IMR-90 (cell line): ENCODE results near the gene MINAR1. TPM values are rescaled to one million over a fixed set of nuclear protein-coding genes. Genes with fewer than 3 reads are reported as not detected.

Experiments used
- ATAC-seq: fragments of 200-7000 bp; cut with Tn5 transposase; 2 replicates; pipeline ENCODE4 v1.9.1; 2020; ENCODE audit warnings: low read depth, mild to moderate bottlenecking, moderate library complexity
- BruUV-seq: library from RNA; stranded (reverse); fragments of 400-500 nt; replicated peaks from 2 replicates; lab custom pipeline; 2021; lab: Mats Ljungman, UMichigan
- CTCF ChIA-PET: fragments of 300-600 bp; formaldehyde crosslinking; extraction: SDS; loops from one replicate; lab custom pipeline; 2021; ENCODE audit warnings: antibody characterized with exemption; lab: Yijun Ruan, JAX
- POLR2A ChIA-PET: fragments of 300-600 bp; sonication (Branson Sonifier 250); formaldehyde crosslinking; loops from one replicate; lab custom pipeline; 2022; ENCODE audit warnings: antibody characterized with exemption; ENCODE audit not compliant: unreplicated experiment; lab: Charles Lee
- DNase-seq: peaks from one replicate; pipeline ENCODE4 v3.0.0; 2013
- H2AFZ ChIP-seq: replicated peaks from 2 replicates; pipeline ENCODE3; 2013; ENCODE audit warnings: low read length, mild to moderate bottlenecking; ENCODE audit not compliant: poor library complexity
- H2AK5ac ChIP-seq: 2 replicates; pipeline ENCODE4 v1.6.1; 2013; ENCODE audit warnings: low read depth, low read length, inconsistent platforms
- H2AK9ac ChIP-seq: replicated peaks from 2 replicates; pipeline ENCODE3; 2013; ENCODE audit warnings: mild to moderate bottlenecking, low read depth, low read length, moderate library complexity; ENCODE audit not compliant: poor library complexity
- H2BK120ac ChIP-seq: 2 replicates; pipeline ENCODE4 v1.6.1; 2013; ENCODE audit warnings: low read depth, low read length, inconsistent platforms
- H2BK15ac ChIP-seq: 3 replicates; pipeline ENCODE4 v1.6.1; 2013; ENCODE audit warnings: low read depth, low read length, inconsistent platforms
- H2BK20ac ChIP-seq: 2 replicates; pipeline ENCODE4 v1.6.1; 2013; ENCODE audit warnings: low read depth, mild to moderate bottlenecking, inconsistent platforms, low read length, moderate library complexity
- H2BK5ac ChIP-seq: 2 replicates; pipeline ENCODE4 v1.6.1; 2013; ENCODE audit warnings: mild to moderate bottlenecking, low read depth, low read length, inconsistent platforms; ENCODE audit not compliant: poor library complexity, severe bottlenecking
- H3K14ac ChIP-seq: replicated peaks from 2 replicates; pipeline ENCODE4 v1.6.1; 2013; ENCODE audit warnings: low read depth, low read length, inconsistent platforms
- H3K18ac ChIP-seq: 2 replicates; pipeline ENCODE4 v1.6.1; 2013; ENCODE audit warnings: low read depth, low read length, control low read depth
- H3K23ac ChIP-seq: 2 replicates; pipeline ENCODE4 v1.6.1; 2013; ENCODE audit warnings: low read depth, low read length, inconsistent platforms
- H3K27ac ChIP-seq: 2 replicates; pipeline ENCODE4 v1.5.1; 2013; ENCODE audit warnings: mild to moderate bottlenecking, control low read depth, low read length; ENCODE audit not compliant: insufficient read depth
- H3K27me3 ChIP-seq: 2 replicates; pipeline ENCODE4 v1.6.1; 2013; ENCODE audit warnings: low read length; ENCODE audit not compliant: control insufficient read depth, insufficient read depth
- H3K36me3 ChIP-seq: 2 replicates; pipeline ENCODE4 v1.6.1; 2013; ENCODE audit warnings: low read length, mixed read lengths; ENCODE audit not compliant: control insufficient read depth, insufficient read depth
- H3K4ac ChIP-seq: 2 replicates; pipeline ENCODE4 v1.6.1; 2013; ENCODE audit warnings: low read depth, low read length, inconsistent platforms
- H3K4me1 ChIP-seq: 2 replicates; pipeline ENCODE4 v1.6.1; 2013; ENCODE audit warnings: low read length, mixed read lengths; ENCODE audit not compliant: control insufficient read depth, insufficient read depth
- H3K4me2 ChIP-seq: 2 replicates; pipeline ENCODE4 v1.6.1; 2013; ENCODE audit warnings: low read depth, mild to moderate bottlenecking, control low read depth, low read length, moderate library complexity
- H3K4me3 ChIP-seq: 2 replicates; pipeline ENCODE4 v1.5.1; 2013; ENCODE audit warnings: low read depth, mild to moderate bottlenecking, control low read depth, low read length, moderate library complexity; ENCODE audit not compliant: insufficient read depth
- H3K56ac ChIP-seq: 2 replicates; pipeline ENCODE4 v1.6.1; 2013; ENCODE audit warnings: low read length, inconsistent platforms; ENCODE audit not compliant: insufficient read depth; ENCODE audit errors: extremely low read depth
- H3K79me1 ChIP-seq, 2 experiments: 2 replicates each; pipeline ENCODE4 v1.6.1; 2013; ENCODE audit warnings: low read length in 2 of 2, inconsistent platforms in 1 of 2, low read depth in 1 of 2
- H3K9ac ChIP-seq: 2 replicates; pipeline ENCODE4 v1.6.1; 2013; ENCODE audit warnings: low read depth, low read length, control low read depth
- H3K9me1 ChIP-seq: 2 replicates; pipeline ENCODE4 v1.6.1; 2013; ENCODE audit warnings: low read length, inconsistent platforms; ENCODE audit not compliant: insufficient read depth
- H3K9me3 ChIP-seq: 2 replicates; pipeline ENCODE4 v1.6.1; 2013; ENCODE audit warnings: low read length; ENCODE audit not compliant: control insufficient read depth, insufficient read depth
- H4K20me1 ChIP-seq: 2 replicates; pipeline ENCODE4 v1.6.1; 2013; ENCODE audit warnings: low read length, inconsistent platforms; ENCODE audit not compliant: insufficient read depth
- H4K5ac ChIP-seq: 2 replicates; pipeline ENCODE4 v1.6.1; 2013; ENCODE audit warnings: mild to moderate bottlenecking, low read depth, low read length, control low read depth
- H4K8ac ChIP-seq, 2 experiments: 2 replicates each; pipeline ENCODE4 v1.6.1; 2013; ENCODE audit warnings: low read depth in 2 of 2, low read length in 2 of 2, control low read depth in 1 of 2, inconsistent platforms in 1 of 2
- H4K91ac ChIP-seq: 2 replicates; pipeline ENCODE4 v1.6.1; 2013; ENCODE audit warnings: low read depth, low read length, inconsistent platforms; ENCODE audit not compliant: insufficient read depth
- CHD1 ChIP-seq: IDR thresholded peaks from 2 replicates; pipeline ENCODE4 v1.6.1; 2012; ENCODE audit warnings: low read depth, low read length, improper control_type of control experiment
- MAFK ChIP-seq: IDR thresholded peaks from 2 replicates; pipeline ENCODE4 v1.6.1; 2012; ENCODE audit warnings: low read depth, low read length, improper control_type of control experiment
- WGBS, 2 experiments: methylation state at CpG; one replicate each; pipeline versions ENCODE4 v1.1.5 to v1.1.7; 2013; ENCODE audit warnings: missing lambda C conversion rate in 2 of 2; ENCODE audit not compliant: insufficient read length in 1 of 2; ENCODE audit errors: extremely low coverage in 2 of 2; 5-methylcytosine and 5-hydroxymethylcytosine counted together
- dilution Hi-C: fragments of 300-500 bp; cut with HindIII; formaldehyde crosslinking; loops from one replicate; pipeline ENCODE4 v1.14.3; 2018; ENCODE audit warnings: low sequenced_read_pairs; ENCODE audit not compliant: unreplicated experiment
- in situ Hi-C: fragments of 300-500 bp; cut with MboI; formaldehyde crosslinking; loops from 3 replicates; pipeline ENCODE4 v1.14.3; 2019; ENCODE audit warnings: low sequenced_read_pairs, inconsistent platforms, mixed read lengths
- intact Hi-C: fragments of 100-400 bp; cut with micrococcal nuclease; formaldehyde crosslinking; loops from 2 replicates; pipeline ENCODE4 v1.10.0; 2022
- polyA plus RNA-seq, 3 experiments: library from polyadenylated mRNA; depleted of rRNA; stranded (reverse); fragments of >200 nt; gene quantifications; 2 replicates each; pipeline ENCODE4 v1.2.3, GENCODE V29; 2012; ENCODE audit warnings: low replicate concordance in 1 of 3
- total RNA-seq: library from RNA; depleted of rRNA; stranded (reverse); fragments of >200 nt; gene quantifications from 2 replicates; pipeline ENCODE4 v1.2.3, GENCODE V29; 2012
- TF ChIP-seq, protein P1 (sequence below): conservative IDR thresholded peaks from 2 replicates; pipeline ENCODE4 v1.5.1; 2012; ENCODE audit warnings: mild to moderate bottlenecking, low read depth, low read length, improper control_type of control experiment

Gene MINAR1
- total and polyA plus RNA-seq, 2 of the 4 experiments (the other 2 are of a cell fraction), result 0.65 to 1.6 TPM

DNA sequence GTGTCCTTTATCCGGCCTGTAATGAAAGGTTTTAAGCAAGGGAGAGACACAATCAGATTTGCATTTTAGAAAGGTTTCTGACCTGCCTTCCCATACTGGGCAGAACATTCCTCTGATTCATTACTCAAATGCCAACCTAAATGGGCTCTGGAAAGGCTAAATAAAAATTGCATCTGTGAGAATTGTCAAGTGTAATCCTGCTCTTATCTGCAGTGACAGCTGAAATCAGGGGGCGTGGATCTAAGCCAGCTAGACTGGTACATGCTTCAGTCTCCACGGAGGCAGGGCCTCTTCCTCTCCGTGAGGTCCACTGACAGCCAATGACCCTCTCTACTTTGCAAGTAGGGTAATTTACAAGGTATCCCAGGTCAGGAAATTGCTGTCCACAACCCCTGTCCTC lies 32.5 kb upstream of the MINAR1 start:
- no TSS peak for BruUV-seq
- H2BK5ac ChIP-seq, result no peak overlapping the region
- no peak overlapping the region for H3K23ac ChIP-seq
- H3K9me3 ChIP-seq, result no peaks in the 10 kb centered on the region
- CTCF ChIA-PET, result no interaction called here
- H3K4me2 ChIP-seq, result no peak overlapping the region
- no peak for DNase-seq
- intact Hi-C loops (no loop called here), in situ Hi-C loops (no loop called here), dilution Hi-C loops (no loop called here)
- no peak overlapping the region for H2BK15ac ChIP-seq
- H2BK120ac ChIP-seq, result no peak overlapping the region
- no peaks in the 10 kb centered on the region for H3K36me3 ChIP-seq
- no peak overlapping the region for H3K14ac ChIP-seq
- H3K27ac ChIP-seq, result no peak overlapping the region
- no peak overlapping the region for H3K4me3 ChIP-seq
- no peak for ATAC-seq
- H4K20me1 ChIP-seq, result no peaks in the 10 kb centered on the region
- no peak overlapping the region for H4K5ac ChIP-seq
- H3K9me1 ChIP-seq, result peaks cover 4% of the 10 kb centered on the region; the same call in 1 of the 2 replicates
- POLR2A ChIA-PET, result no interaction called here
- peaks cover 5% of the 10 kb centered on the region; the same call in 1 of the 2 replicates for H3K4me1 ChIP-seq
- no peak overlapping the region for H3K18ac ChIP-seq
- no peak overlapping the region for H2BK20ac ChIP-seq
- no peak overlapping the region for H3K56ac ChIP-seq
- no peak overlapping the region for H2AFZ ChIP-seq
- no peak overlapping the region for H2AK9ac ChIP-seq
- 60% methylated on average over 1 of the region's 4 CpGs; no CpG with 5 or more reads in 1 of the 2 experiments for WGBS, 2 experiments
- peaks cover 3 to 4% of the 10 kb centered on the region in 2 experiments; a peak in 1 of 4 replicates for H3K79me1 ChIP-seq
- no peak overlapping the region for H4K91ac ChIP-seq
- H3K4ac ChIP-seq, result no peak overlapping the region
- H3K9ac ChIP-seq, result no peak overlapping the region
- no peak overlapping the region for H4K8ac ChIP-seq
- H3K27me3 ChIP-seq, result no peaks in the 10 kb centered on the region
- H2AK5ac ChIP-seq, result no peak overlapping the region
- TF ChIP-seq, protein P1, sequence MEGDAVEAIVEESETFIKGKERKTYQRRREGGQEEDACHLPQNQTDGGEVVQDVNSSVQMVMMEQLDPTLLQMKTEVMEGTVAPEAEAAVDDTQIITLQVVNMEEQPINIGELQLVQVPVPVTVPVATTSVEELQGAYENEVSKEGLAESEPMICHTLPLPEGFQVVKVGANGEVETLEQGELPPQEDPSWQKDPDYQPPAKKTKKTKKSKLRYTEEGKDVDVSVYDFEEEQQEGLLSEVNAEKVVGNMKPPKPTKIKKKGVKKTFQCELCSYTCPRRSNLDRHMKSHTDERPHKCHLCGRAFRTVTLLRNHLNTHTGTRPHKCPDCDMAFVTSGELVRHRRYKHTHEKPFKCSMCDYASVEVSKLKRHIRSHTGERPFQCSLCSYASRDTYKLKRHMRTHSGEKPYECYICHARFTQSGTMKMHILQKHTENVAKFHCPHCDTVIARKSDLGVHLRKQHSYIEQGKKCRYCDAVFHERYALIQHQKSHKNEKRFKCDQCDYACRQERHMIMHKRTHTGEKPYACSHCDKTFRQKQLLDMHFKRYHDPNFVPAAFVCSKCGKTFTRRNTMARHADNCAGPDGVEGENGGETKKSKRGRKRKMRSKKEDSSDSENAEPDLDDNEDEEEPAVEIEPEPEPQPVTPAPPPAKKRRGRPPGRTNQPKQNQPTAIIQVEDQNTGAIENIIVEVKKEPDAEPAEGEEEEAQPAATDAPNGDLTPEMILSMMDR, result no peak
- TF ChIP-seq MAFK (no peak), CHD1 (no peak)
